ENCODE results near the gene NRXN3.

Gene NRXN3

GRCh38 chr14:79852950-79853744, 1683.0 kb downstream of the NRXN3 start:
- no peaks in the 10 kb centered on the region for H3K27me3 Mint-ChIP-seq
- no peaks in the 10 kb centered on the region for H3K4me1 Mint-ChIP-seq (ENCODE audit: low read depth)
- H3K27ac Mint-ChIP-seq: no peak overlapping the region
- peaks cover 12% of the 10 kb centered on the region for H3K9me3 Mint-ChIP-seq
- H3K4me3 Mint-ChIP-seq: no peak overlapping the region
- H3K36me3 Mint-ChIP-seq (ENCODE audit: low read depth): no peaks in the 10 kb centered on the region

DNA sequence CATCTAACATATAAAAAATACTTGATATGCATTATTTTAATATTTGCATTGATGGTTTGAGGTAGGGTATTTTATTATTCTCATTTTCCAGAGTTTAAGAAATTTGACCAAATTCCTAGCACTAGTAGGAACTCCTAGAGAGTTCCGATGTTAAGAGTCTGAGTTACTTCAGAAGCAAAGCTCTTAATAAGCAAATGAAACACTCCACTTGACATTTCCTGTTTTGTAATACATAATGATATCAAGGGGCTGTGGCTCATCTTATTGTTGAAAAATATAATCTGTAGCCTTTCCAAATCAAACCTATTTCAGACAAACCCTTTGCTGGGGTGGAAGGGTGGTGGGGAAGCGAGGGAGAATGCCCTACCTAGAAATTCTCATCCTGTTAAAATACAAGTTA, 1685.6 kb downstream of the NRXN3 start:
- Mint-ChIP-seq H3K4me1 (ENCODE audit: low read depth) (no peaks in the 10 kb centered on the region), H3K4me3 (no peak overlapping the region), H3K27me3 (no peaks in the 10 kb centered on the region), H3K36me3 (ENCODE audit: low read depth) (no peaks in the 10 kb centered on the region), H3K9me3 (peaks cover 7% of the 10 kb centered on the region), H3K27ac (no peak overlapping the region)

DNA sequence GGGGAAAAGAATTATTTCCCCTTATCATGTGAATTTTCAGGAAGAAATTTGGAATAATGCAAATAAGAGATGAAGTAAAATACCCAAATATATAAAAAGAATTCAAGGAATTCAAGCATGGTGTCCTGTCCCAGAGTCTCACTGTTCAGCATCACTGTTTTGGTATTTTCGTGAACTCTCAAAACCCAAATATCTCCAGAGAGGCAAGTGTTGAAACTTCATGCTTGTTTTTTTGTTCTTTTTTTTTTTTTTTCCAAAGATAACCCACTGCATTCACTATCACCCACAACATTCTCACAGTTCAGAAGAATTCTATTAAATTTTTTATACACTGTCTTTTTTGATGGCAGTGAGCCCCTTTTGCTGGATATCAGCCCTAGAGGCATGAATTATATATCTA, 1686.2 kb downstream of the NRXN3 start:
- H3K9me3 Mint-ChIP-seq: peaks cover 7% of the 10 kb centered on the region
- H3K27me3 Mint-ChIP-seq: no peaks in the 10 kb centered on the region
- H3K36me3 Mint-ChIP-seq (ENCODE audit: low read depth): no peaks in the 10 kb centered on the region
- H3K4me3 Mint-ChIP-seq: no peak overlapping the region
- no peaks in the 10 kb centered on the region for H3K4me1 Mint-ChIP-seq (ENCODE audit: low read depth)
- no peak overlapping the region for H3K27ac Mint-ChIP-seq

DNA sequence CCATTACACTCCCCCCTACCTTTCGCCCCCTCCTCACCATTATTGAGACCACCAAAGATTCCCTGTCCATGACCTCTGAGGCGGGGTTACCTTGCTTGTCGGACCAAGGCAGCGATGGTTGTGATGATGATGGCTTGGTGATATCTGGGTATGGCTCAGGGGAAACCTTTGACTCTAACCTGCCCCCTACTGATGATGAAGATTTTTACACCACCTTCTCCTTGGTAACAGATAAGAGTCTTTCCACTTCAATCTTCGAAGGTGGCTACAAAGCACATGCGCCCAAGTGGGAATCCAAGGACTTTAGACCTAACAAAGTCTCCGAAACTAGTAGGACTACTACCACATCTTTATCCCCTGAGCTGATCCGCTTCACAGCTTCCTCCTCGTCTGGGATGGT, 1690.9 kb downstream of the NRXN3 start:
- no peak overlapping the region for H3K27ac Mint-ChIP-seq
- H3K4me3 Mint-ChIP-seq: no peak overlapping the region
- peaks cover 2% of the 10 kb centered on the region for H3K9me3 Mint-ChIP-seq
- H3K36me3 Mint-ChIP-seq (ENCODE audit: low read depth): no peaks in the 10 kb centered on the region
- H3K4me1 Mint-ChIP-seq (ENCODE audit: low read depth): no peaks in the 10 kb centered on the region
- no peaks in the 10 kb centered on the region for H3K27me3 Mint-ChIP-seq

GRCh38 chr14:79862045-79862444, 1691.9 kb downstream of the NRXN3 start:
- no peak overlapping the region for H3K27ac Mint-ChIP-seq

GRCh38 chr14:79871136-79871535, 1701.0 kb downstream of the NRXN3 start:
- Mint-ChIP-seq H3K4me1 (ENCODE audit: low read depth) (no peaks in the 10 kb centered on the region), H3K27me3 (no peaks in the 10 kb centered on the region), H3K9me3 (peaks cover 7% of the 10 kb centered on the region), H3K27ac (no peak overlapping the region), H3K4me3 (no peak overlapping the region), H3K36me3 (ENCODE audit: low read depth) (no peaks in the 10 kb centered on the region)

More at GRCh38 chr14:79862045-79862444, 1691.9 kb downstream of the NRXN3 start:
- peaks cover 8% of the 10 kb centered on the region for H3K9me3 Mint-ChIP-seq
- no peaks in the 10 kb centered on the region for H3K4me1 Mint-ChIP-seq (ENCODE audit: low read depth)
- H3K36me3 Mint-ChIP-seq (ENCODE audit: low read depth): no peaks in the 10 kb centered on the region
- H3K4me3 Mint-ChIP-seq: no peak overlapping the region
- no peaks in the 10 kb centered on the region for H3K27me3 Mint-ChIP-seq

- no peaks in the 10 kb centered on the region for H3K36me3 Mint-ChIP-seq (ENCODE audit: low read depth)
- no peaks in the 10 kb centered on the region for H3K4me1 Mint-ChIP-seq (ENCODE audit: low read depth)
- peaks cover 3% of the 10 kb centered on the region for H3K9me3 Mint-ChIP-seq
- H3K27me3 Mint-ChIP-seq: no peaks in the 10 kb centered on the region
- no peak overlapping the region for H3K4me3 Mint-ChIP-seq
- no peak overlapping the region for H3K27ac Mint-ChIP-seq
These were observed 1708.1 kb downstream of the NRXN3 start for GRCh38 chr14:79878229-79878628.

DNA sequence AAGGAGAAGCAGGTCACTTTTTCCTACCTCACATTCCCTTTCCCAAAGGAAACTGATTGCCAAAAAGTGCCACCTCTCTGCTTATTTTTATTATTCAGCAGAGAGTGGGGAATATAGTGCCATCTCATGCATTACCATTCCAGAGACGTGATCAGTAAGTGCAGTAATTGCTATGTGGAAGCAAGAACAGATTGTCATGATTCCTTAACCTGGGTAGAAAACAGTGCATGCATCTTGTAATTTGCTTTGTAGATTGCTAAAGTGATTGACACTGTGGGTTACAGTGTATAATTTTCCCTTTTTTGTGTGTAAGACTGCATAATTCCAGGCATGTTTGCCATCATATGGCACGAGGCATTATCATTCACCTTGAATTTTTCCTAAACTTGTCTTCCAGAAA, 1708.6 kb downstream of the NRXN3 start:
- no peaks in the 10 kb centered on the region for H3K27me3 Mint-ChIP-seq
- peaks cover 3% of the 10 kb centered on the region for H3K9me3 Mint-ChIP-seq
- H3K36me3 Mint-ChIP-seq (ENCODE audit: low read depth): no peaks in the 10 kb centered on the region
- H3K27ac Mint-ChIP-seq: no peak overlapping the region
- no peaks in the 10 kb centered on the region for H3K4me1 Mint-ChIP-seq (ENCODE audit: low read depth)
- no peak overlapping the region for H3K4me3 Mint-ChIP-seq

GRCh38 chr14:79881299-79881698, 1711.1 kb downstream of the NRXN3 start:
- no peaks in the 10 kb centered on the region for H3K27me3 Mint-ChIP-seq
- no peak overlapping the region for H3K27ac Mint-ChIP-seq
- H3K4me3 Mint-ChIP-seq: no peak overlapping the region
- peaks cover 2% of the 10 kb centered on the region for H3K9me3 Mint-ChIP-seq
- H3K4me1 Mint-ChIP-seq (ENCODE audit: low read depth): no peaks in the 10 kb centered on the region
- no peaks in the 10 kb centered on the region for H3K36me3 Mint-ChIP-seq (ENCODE audit: low read depth)

GRCh38 chr14:79890527-79890926, 1720.4 kb downstream of the NRXN3 start:
- Mint-ChIP-seq H3K4me1 (ENCODE audit: low read depth) (no peaks in the 10 kb centered on the region), H3K27me3 (no peaks in the 10 kb centered on the region), H3K4me3 (no peak overlapping the region), H3K36me3 (ENCODE audit: low read depth) (no peaks in the 10 kb centered on the region), H3K27ac (no peak overlapping the region), H3K9me3 (no peaks in the 10 kb centered on the region)

- Mint-ChIP-seq H3K9me3 (peaks cover 10% of the 10 kb centered on the region), H3K27me3 (no peaks in the 10 kb centered on the region), H3K4me1 (ENCODE audit: low read depth) (no peaks in the 10 kb centered on the region), H3K4me3 (no peak overlapping the region), H3K27ac (no peak overlapping the region), H3K36me3 (ENCODE audit: low read depth) (no peaks in the 10 kb centered on the region)
These were observed 1725.8 kb downstream of the NRXN3 start for GRCh38 chr14:79896009-79896408.

GRCh38 chr14:79899610-79900009, 1729.4 kb downstream of the NRXN3 start:
- no peaks in the 10 kb centered on the region for H3K36me3 Mint-ChIP-seq (ENCODE audit: low read depth)
- no peaks in the 10 kb centered on the region for H3K27me3 Mint-ChIP-seq
- H3K27ac Mint-ChIP-seq: no peak overlapping the region
- H3K9me3 Mint-ChIP-seq: peaks cover 14% of the 10 kb centered on the region
- no peaks in the 10 kb centered on the region for H3K4me1 Mint-ChIP-seq (ENCODE audit: low read depth)
- H3K4me3 Mint-ChIP-seq: no peak overlapping the region

- Mint-ChIP-seq H3K9me3 (peaks cover 14% of the 10 kb centered on the region), H3K4me1 (ENCODE audit: low read depth) (no peaks in the 10 kb centered on the region), H3K4me3 (no peak overlapping the region), H3K27me3 (no peaks in the 10 kb centered on the region), H3K27ac (no peak overlapping the region), H3K36me3 (ENCODE audit: low read depth) (no peaks in the 10 kb centered on the region)
These were observed 1734.3 kb downstream of the NRXN3 start for GRCh38 chr14:79904497-79904896.

DNA sequence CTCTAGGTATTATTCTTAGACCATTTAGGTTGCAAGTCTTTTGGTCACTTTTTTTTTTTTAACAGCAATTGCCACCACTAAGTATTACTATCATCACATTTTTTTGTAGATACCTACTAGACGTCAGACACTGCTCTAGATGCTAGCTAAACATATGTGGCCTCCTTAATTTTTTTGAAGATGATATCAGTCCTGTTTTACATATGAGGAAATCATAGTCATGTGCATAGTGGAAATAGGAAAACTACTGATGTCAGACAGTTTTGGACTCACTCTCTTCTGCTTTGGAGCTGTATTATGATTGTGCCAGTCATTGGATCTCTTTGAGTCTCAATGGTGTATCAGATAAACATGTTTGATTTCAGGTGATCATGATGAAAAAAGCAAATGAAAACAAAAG, 1736.8 kb downstream of the NRXN3 start:
- Mint-ChIP-seq H3K36me3 (ENCODE audit: low read depth) (no peaks in the 10 kb centered on the region), H3K27ac (no peak overlapping the region), H3K4me3 (no peak overlapping the region), H3K4me1 (ENCODE audit: low read depth) (no peaks in the 10 kb centered on the region), H3K9me3 (peaks cover 4% of the 10 kb centered on the region), H3K27me3 (no peaks in the 10 kb centered on the region)

DNA sequence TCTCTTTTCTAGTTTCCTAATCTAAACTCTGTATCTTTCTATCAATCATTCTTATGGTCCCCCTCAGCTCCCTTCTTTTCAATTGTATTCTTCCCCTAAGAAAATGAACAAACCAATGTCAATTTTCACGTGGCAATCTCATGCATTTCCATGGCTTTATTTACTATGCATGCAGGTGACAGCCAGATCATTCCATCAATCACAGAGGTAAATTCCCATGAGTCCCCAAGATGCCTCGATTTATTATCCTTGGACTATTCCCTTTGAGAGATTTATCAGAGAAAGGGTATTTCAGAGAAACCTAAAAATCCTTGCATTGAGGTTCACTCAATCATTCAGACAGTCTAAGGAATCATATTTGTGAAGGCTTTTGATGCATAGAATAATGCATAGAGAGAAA, 1739.9 kb downstream of the NRXN3 start:
- H3K27me3 Mint-ChIP-seq: no peaks in the 10 kb centered on the region
- no peaks in the 10 kb centered on the region for H3K4me1 Mint-ChIP-seq (ENCODE audit: low read depth)
- no peaks in the 10 kb centered on the region for H3K36me3 Mint-ChIP-seq (ENCODE audit: low read depth)
- no peak overlapping the region for H3K27ac Mint-ChIP-seq
- peaks cover 10% of the 10 kb centered on the region for H3K9me3 Mint-ChIP-seq
- no peak overlapping the region for H3K4me3 Mint-ChIP-seq

DNA sequence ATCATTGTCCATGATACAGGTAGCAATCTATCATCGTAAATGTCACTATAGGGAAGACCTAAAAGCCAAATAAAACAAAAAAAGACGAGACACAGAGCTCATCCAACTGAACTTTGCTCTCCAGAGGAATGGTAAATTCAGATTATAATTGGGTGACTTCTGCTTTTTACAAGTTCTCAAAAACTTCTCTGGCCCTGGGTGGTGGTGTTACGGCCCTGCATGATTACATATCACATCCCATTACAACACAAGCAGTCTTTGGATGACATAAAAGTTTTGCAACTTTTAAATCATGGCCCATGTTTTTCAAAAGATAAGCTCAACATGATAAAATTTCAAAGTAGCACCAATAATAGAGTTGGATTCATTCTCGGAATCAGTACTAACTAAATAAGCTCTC, 1741.6 kb downstream of the NRXN3 start:
- H3K4me1 Mint-ChIP-seq (ENCODE audit: low read depth): no peaks in the 10 kb centered on the region
- H3K9me3 Mint-ChIP-seq: peaks cover 10% of the 10 kb centered on the region
- no peak overlapping the region for H3K4me3 Mint-ChIP-seq
- no peaks in the 10 kb centered on the region for H3K27me3 Mint-ChIP-seq
- no peaks in the 10 kb centered on the region for H3K36me3 Mint-ChIP-seq (ENCODE audit: low read depth)
- H3K27ac Mint-ChIP-seq: no peak overlapping the region
